Endothelial cell of umbilical vein (primary cell): Measurements from ENCODE around the gene CD47.

Experiments used
- CTCF ChIP-seq, 2 donors: IDR thresholded peaks; 1 replicate in 1 of 2; 2 replicates in 1 of 2; pipeline ENCODE4 v1.5.1; 2011; ENCODE audit warnings: low read length in 2 of 2, mild to moderate bottlenecking in 2 of 2, moderate library complexity in 2 of 2, control low read depth in 1 of 2, inconsistent platforms in 1 of 2, low read depth in 1 of 2; ENCODE audit not compliant: insufficient read depth in 1 of 2; ENCODE audit errors: extremely low read depth in 1 of 2
- FOS ChIP-seq: IDR thresholded peaks from 2 replicates; pipeline ENCODE4 v1.6.1; 2011; ENCODE audit warnings: mild to moderate bottlenecking, low read length, moderate library complexity, borderline replicate concordance; ENCODE audit not compliant: insufficient read depth
- JUN ChIP-seq: IDR thresholded peaks from 2 replicates; pipeline ENCODE4 v1.6.1; 2011; ENCODE audit warnings: borderline replicate concordance, low read depth; ENCODE audit not compliant: insufficient read length, insufficient read depth
- MAX ChIP-seq: IDR thresholded peaks from 2 replicates; pipeline ENCODE4 v1.6.1; 2011; ENCODE audit not compliant: insufficient read depth, insufficient read length
- MYC ChIP-seq: IDR thresholded peaks from one replicate; pipeline ENCODE4 v1.6.1; 2011; ENCODE audit warnings: mild to moderate bottlenecking, low read depth, low read length
- POLR2A ChIP-seq: IDR thresholded peaks from 2 replicates; pipeline ENCODE4 v1.6.1; 2012; ENCODE audit warnings: low read depth, mild to moderate bottlenecking, control low read depth, low read length

- no peak for TF ChIP-seq CTCF (IDR thresholded peaks at IDR 0.05; ENCODE audit: extremely low read depth in 1 of 2, insufficient read depth in 1 of 2, low read depth in 1 of 2, low read length in 2 of 2)
- TF ChIP-seq POLR2A: no peak
- no peak for TF ChIP-seq MYC
- TF ChIP-seq MAX: no peak
- no peak for TF ChIP-seq JUN
- no peak for TF ChIP-seq FOS
These were observed 53.7 kb downstream of the CD47 start for GRCh38 chr3:108036984-108037741.
